Activated T-cell treated with anti-CD3 and anti-CD28 coated beads, Interleukin-2, amount 50 U/mL, for 24 hours (primary cell): ENCODE measurements around the gene RHOF.

Source experiments
- DNase-seq: peaks from one replicate; pipeline ENCODE4 v3.0.0-alpha.2; 2020
- H3K27ac Mint-ChIP-seq: 2 replicates; pipeline ENCODE4 v1.8.0; 2020; ENCODE audit warnings: mild to moderate bottlenecking, mixed read lengths
- H3K27me3 Mint-ChIP-seq: 2 replicates; pipeline ENCODE4 v1.8.0; 2020; ENCODE audit warnings: mixed read lengths
- H3K36me3 Mint-ChIP-seq: 2 replicates; pipeline ENCODE4 v1.8.0; 2020; ENCODE audit warnings: low read depth, mixed read lengths
- H3K4me1 Mint-ChIP-seq: 2 replicates; pipeline ENCODE4 v1.8.0; 2020; ENCODE audit warnings: low read depth, mixed read lengths
- H3K4me3 Mint-ChIP-seq: 2 replicates; pipeline ENCODE4 v1.8.0; 2020; ENCODE audit warnings: mild to moderate bottlenecking, moderate library complexity, mixed read lengths
- H3K9me3 Mint-ChIP-seq: 2 replicates; pipeline ENCODE4 v1.8.0; 2020; ENCODE audit warnings: mixed read lengths

The RHOF gene

GRCh38 chr12:121826318-121827150 is 33.0 kb upstream of the RHOF start:
- Mint-ChIP-seq H3K9me3 (no peaks in the 10 kb centered on the region), H3K27ac (peak overlapping the region; percentile 47), H3K4me3 (no peak overlapping the region), H3K4me1 (no peaks in the 10 kb centered on the region), H3K36me3 (peaks cover 85% of the 10 kb centered on the region), H3K27me3 (no peaks in the 10 kb centered on the region)
- no peak for DNase-seq

GRCh38 chr12:121825041-121825523 is 31.6 kb upstream of the RHOF start:
- Mint-ChIP-seq H3K4me3 (no peak overlapping the region), H3K27ac (peak overlapping the region; percentile 52), H3K4me1 (no peaks in the 10 kb centered on the region), H3K36me3 (peaks cover 84% of the 10 kb centered on the region), H3K27me3 (no peaks in the 10 kb centered on the region), H3K9me3 (no peaks in the 10 kb centered on the region)
- DNase-seq: no peak

GRCh38 chr12:121823727-121824115 is 30.2 kb upstream of the RHOF start:
- no peaks in the 10 kb centered on the region for H3K27me3 Mint-ChIP-seq
- H3K9me3 Mint-ChIP-seq: no peaks in the 10 kb centered on the region
- H3K36me3 Mint-ChIP-seq: peaks cover 86% of the 10 kb centered on the region
- H3K27ac Mint-ChIP-seq: no peak overlapping the region
- no peaks in the 10 kb centered on the region for H3K4me1 Mint-ChIP-seq
- H3K4me3 Mint-ChIP-seq: no peak overlapping the region
- no peak for DNase-seq

GRCh38 chr12:121823101-121823726 is 29.7 kb upstream of the RHOF start:
- peaks cover 83% of the 10 kb centered on the region for H3K36me3 Mint-ChIP-seq
- H3K27ac Mint-ChIP-seq: no peak overlapping the region
- H3K27me3 Mint-ChIP-seq: no peaks in the 10 kb centered on the region
- no peak for DNase-seq
- H3K4me1 Mint-ChIP-seq: no peaks in the 10 kb centered on the region
- H3K9me3 Mint-ChIP-seq: no peaks in the 10 kb centered on the region
- no peak overlapping the region for H3K4me3 Mint-ChIP-seq

GRCh38 chr12:121822393-121823100 is 29.1 kb upstream of the RHOF start:
- H3K4me3 Mint-ChIP-seq: no peak overlapping the region
- H3K27ac Mint-ChIP-seq: no peak overlapping the region
- no peaks in the 10 kb centered on the region for H3K9me3 Mint-ChIP-seq
- no peak for DNase-seq
- no peaks in the 10 kb centered on the region for H3K27me3 Mint-ChIP-seq
- no peaks in the 10 kb centered on the region for H3K4me1 Mint-ChIP-seq
- peaks cover 84% of the 10 kb centered on the region for H3K36me3 Mint-ChIP-seq

- Mint-ChIP-seq H3K27me3 (no peaks in the 10 kb centered on the region), H3K9me3 (no peaks in the 10 kb centered on the region), H3K27ac (no peak overlapping the region), H3K4me1 (peaks cover 3% of the 10 kb centered on the region), H3K36me3 (peaks cover 86% of the 10 kb centered on the region), H3K4me3 (no peak overlapping the region)
- DNase-seq: no peak
Measured at GRCh38 chr12:121820056-121820455, 26.6 kb upstream of the RHOF start.

GRCh38 chr12:121819212-121819949 is 25.9 kb upstream of the RHOF start:
- peaks cover 5% of the 10 kb centered on the region for H3K4me1 Mint-ChIP-seq
- peaks cover 86% of the 10 kb centered on the region for H3K36me3 Mint-ChIP-seq
- H3K27me3 Mint-ChIP-seq: no peaks in the 10 kb centered on the region
- H3K27ac Mint-ChIP-seq: peak overlapping the region; percentile 31
- DNase-seq: no peak
- no peaks in the 10 kb centered on the region for H3K9me3 Mint-ChIP-seq
- H3K4me3 Mint-ChIP-seq: no peak overlapping the region

GRCh38 chr12:121817648-121818043 is 24.2 kb upstream of the RHOF start:
- Mint-ChIP-seq H3K4me3 (no peak overlapping the region), H3K36me3 (peaks cover 89% of the 10 kb centered on the region), H3K27me3 (no peaks in the 10 kb centered on the region), H3K27ac (peak overlapping the region; percentile 50), H3K4me1 (peaks cover 19% of the 10 kb centered on the region), H3K9me3 (no peaks in the 10 kb centered on the region)
- no peak for DNase-seq

- DNase-seq: no peak
- Mint-ChIP-seq H3K27me3 (no peaks in the 10 kb centered on the region), H3K27ac (peak overlapping the region; percentile 2), H3K36me3 (peaks cover 89% of the 10 kb centered on the region), H3K9me3 (no peaks in the 10 kb centered on the region), H3K4me1 (peaks cover 24% of the 10 kb centered on the region), H3K4me3 (no peak overlapping the region)
Measured at GRCh38 chr12:121816925-121817647, 23.6 kb upstream of the RHOF start.

GRCh38 chr12:121815263-121815662 is 21.8 kb upstream of the RHOF start:
- Mint-ChIP-seq H3K27ac (peak overlapping the region; percentile 59), H3K27me3 (no peaks in the 10 kb centered on the region), H3K4me3 (no peak overlapping the region), H3K4me1 (peaks cover 34% of the 10 kb centered on the region), H3K9me3 (no peaks in the 10 kb centered on the region), H3K36me3 (peaks cover 90% of the 10 kb centered on the region)
- no peak for DNase-seq

- peaks cover 89% of the 10 kb centered on the region for H3K36me3 Mint-ChIP-seq
- H3K9me3 Mint-ChIP-seq: no peaks in the 10 kb centered on the region
- H3K27ac Mint-ChIP-seq: no peak overlapping the region
- H3K27me3 Mint-ChIP-seq: no peaks in the 10 kb centered on the region
- peaks cover 38% of the 10 kb centered on the region for H3K4me1 Mint-ChIP-seq
- DNase-seq: no peak
- no peak overlapping the region for H3K4me3 Mint-ChIP-seq
Measured at GRCh38 chr12:121814429-121815119, 21.1 kb upstream of the RHOF start.

- H3K4me3 Mint-ChIP-seq: peak overlapping the region; percentile 85
- H3K27ac Mint-ChIP-seq: peak overlapping the region; percentile 81
- H3K4me1 Mint-ChIP-seq: peaks cover 43% of the 10 kb centered on the region
- no peaks in the 10 kb centered on the region for H3K27me3 Mint-ChIP-seq
- H3K9me3 Mint-ChIP-seq: no peaks in the 10 kb centered on the region
- no peak for DNase-seq
- H3K36me3 Mint-ChIP-seq: peaks cover 89% of the 10 kb centered on the region
Measured at GRCh38 chr12:121813951-121814350, 20.5 kb upstream of the RHOF start.
